LoVo (cell line): ENCODE measurements around the gene TCP10L.
"Not testable (repeated sequence)": the region's sequence is repeated elsewhere in the genome, so short reads cannot be mapped to it uniquely, and the experiment has no call there.

Experiments
- DNase-seq: peaks from one replicate; pipeline ENCODE4 v3.0.0-alpha.2; 2016; ENCODE audit warnings: low spot score

Gene TCP10L

GRCh38 chr21:32585042-32585710 is at the start of gene TCP10L:
TCP10L (minus strand) TSS chr21:32585523; CDS start chr21:32584304, 1,219 bp downstream.
- DNase-seq: no peak

GRCh38 chr21:32626621-32627196 is 41.4 kb upstream of the TCP10L start:
- DNase-seq: no peak

- not testable (repeated sequence) for DNase-seq
Measured at GRCh38 chr21:32618218-32618617, 32.9 kb upstream of the TCP10L start.

GRCh38 chr21:32613436-32614043 is 28.2 kb upstream of the TCP10L start:
- no peak for DNase-seq

- DNase-seq: no peak
Measured at GRCh38 chr21:32612999-32613337, 27.6 kb upstream of the TCP10L start.

GRCh38 chr21:32612075-32612998 is 27.0 kb upstream of the TCP10L start, which contains the start of gene CFAP298:
CFAP298 (minus strand) TSS chr21:32612377; CDS start chr21:32612243, 134 bp downstream.
- peak; percentile 85 for DNase-seq

GRCh38 chr21:32611471-32611997 is 26.2 kb upstream of the TCP10L start:
- peak; percentile 26 for DNase-seq

GRCh38 chr21:32610940-32611339 is 25.6 kb upstream of the TCP10L start:
- not testable (repeated sequence) for DNase-seq

GRCh38 chr21:32608851-32609250 is 23.5 kb upstream of the TCP10L start:
- no peak for DNase-seq

- no peak for DNase-seq
Measured at GRCh38 chr21:32605469-32605868, 20.1 kb upstream of the TCP10L start.

- no peak for DNase-seq
Measured at GRCh38 chr21:32604464-32604863, 19.1 kb upstream of the TCP10L start.

GRCh38 chr21:32603131-32603530 is 17.8 kb upstream of the TCP10L start:
- DNase-seq: no peak

GRCh38 chr21:32602099-32602498 is 16.8 kb upstream of the TCP10L start:
- no peak for DNase-seq

- DNase-seq: peak; percentile 42
Measured at GRCh38 chr21:32599526-32599925, 14.2 kb upstream of the TCP10L start.

GRCh38 chr21:32599091-32599490 is 13.8 kb upstream of the TCP10L start:
- peak; percentile 43 for DNase-seq

GRCh38 chr21:32597205-32597604 is 11.9 kb upstream of the TCP10L start:
- DNase-seq: peak; percentile 24

GRCh38 chr21:32595431-32595830 is 10.1 kb upstream of the TCP10L start:
- no peak for DNase-seq

GRCh38 chr21:32593690-32594089 is 8.4 kb upstream of the TCP10L start:
- no peak for DNase-seq

GRCh38 chr21:32592929-32593502 is 7.7 kb upstream of the TCP10L start:
- no peak for DNase-seq

GRCh38 chr21:32590130-32590529 is 4.8 kb upstream of the TCP10L start:
- no peak for DNase-seq

- no peak for DNase-seq
Measured at GRCh38 chr21:32587651-32588050, 2.3 kb upstream of the TCP10L start.

- DNase-seq: no peak
Measured at GRCh38 chr21:32587120-32587519, 1.8 kb upstream of the TCP10L start.
